Measurements from ENCODE around the gene CHRNB1. TPM values are rescaled to one million over a fixed set of nuclear protein-coding genes. Genes with fewer than 3 reads are reported as not detected.

Gene CHRNB1
- total and polyA plus RNA-seq, 9 donors = 52.8 to 80.8 (median 69.6) TPM

GRCh38 chr17:7425756-7426155 is 19.1 kb upstream of the CHRNB1 start:
- Histone ChIP-seq H3K9me3 (replicated peaks; ENCODE audit: control insufficient read depth, low read depth, low read length) (no peaks in the 10 kb centered on the region), H3K27me3 (ENCODE audit: control insufficient read depth, insufficient read depth, low read length) (no peaks in the 10 kb centered on the region), H3K27ac (ENCODE audit: low read length) (no peak overlapping the region), H3K36me3 (ENCODE audit: control insufficient read depth, insufficient read depth, low read length) (no peaks in the 10 kb centered on the region), H3K4me1 (ENCODE audit: control insufficient read depth, insufficient read depth, low read length) (no peaks in the 10 kb centered on the region), H3K4me3 (ENCODE audit: low read length) (no peak overlapping the region)
- WGBS (ENCODE audit: insufficient coverage) = 95% methylated on average over 3 of the region's 8 CpGs
- no peak for DNase-seq

- Histone ChIP-seq H3K4me1 (ENCODE audit: control insufficient read depth, insufficient read depth, low read length) (no peaks in the 10 kb centered on the region), H3K27me3 (ENCODE audit: control insufficient read depth, insufficient read depth, low read length) (no peaks in the 10 kb centered on the region), H3K36me3 (ENCODE audit: control insufficient read depth, insufficient read depth, low read length) (no peaks in the 10 kb centered on the region), H3K27ac (ENCODE audit: low read length) (no peak overlapping the region), H3K4me3 (ENCODE audit: low read length) (no peak overlapping the region), H3K9me3 (replicated peaks; ENCODE audit: control insufficient read depth, low read depth, low read length) (no peaks in the 10 kb centered on the region)
- DNase-seq = no peak
- 90% methylated on average over 24 of the region's 33 CpGs for WGBS (ENCODE audit: insufficient coverage)
These were observed 18.5 kb upstream of the CHRNB1 start for GRCh38 chr17:7426203-7426863.

DNA sequence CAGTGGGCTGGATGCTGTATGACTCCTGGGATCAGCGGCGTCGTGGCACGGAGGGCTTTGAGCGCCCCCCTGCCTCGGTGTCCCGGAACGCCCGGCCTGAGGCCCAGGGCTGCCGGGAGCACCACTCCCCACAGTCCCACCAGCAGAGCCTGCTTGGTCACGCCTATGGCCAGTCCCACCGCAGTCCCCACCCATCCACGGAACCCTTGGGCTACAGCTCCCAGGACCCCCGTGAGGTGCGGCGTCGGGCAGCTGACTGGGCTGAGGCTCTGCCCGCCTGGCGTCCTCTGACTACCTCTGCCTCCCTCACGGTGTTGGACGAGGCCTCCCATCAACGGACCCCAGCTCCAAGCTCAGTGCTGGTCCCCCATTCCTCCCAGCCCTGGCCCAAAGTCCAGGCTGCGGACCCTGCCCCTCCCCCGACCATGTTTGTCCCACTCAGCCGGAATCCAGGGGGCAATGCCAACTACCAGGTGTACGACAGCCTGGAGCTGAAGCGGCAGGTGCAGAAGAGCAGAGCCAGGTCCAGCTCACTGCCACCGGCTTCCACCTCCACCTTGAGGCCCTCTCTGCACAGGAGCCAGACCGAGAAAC is 17.9 kb upstream of the CHRNB1 start:
- no peaks in the 10 kb centered on the region for H3K9me3 ChIP-seq (replicated peaks; ENCODE audit: control insufficient read depth, low read depth, low read length)
- no peaks in the 10 kb centered on the region for H3K27me3 ChIP-seq (ENCODE audit: control insufficient read depth, insufficient read depth, low read length)
- WGBS (ENCODE audit: insufficient coverage) = 88% methylated on average over 27 of the region's 29 CpGs
- H3K27ac ChIP-seq (ENCODE audit: low read length) = no peak overlapping the region
- DNase-seq = no peak
- no peak overlapping the region for H3K4me3 ChIP-seq (ENCODE audit: low read length)
- H3K36me3 ChIP-seq (ENCODE audit: control insufficient read depth, insufficient read depth, low read length) = no peaks in the 10 kb centered on the region
- H3K4me1 ChIP-seq (ENCODE audit: control insufficient read depth, insufficient read depth, low read length) = no peaks in the 10 kb centered on the region

- DNase-seq = no peak
- H3K4me1 ChIP-seq (ENCODE audit: control insufficient read depth, insufficient read depth, low read length) = no peaks in the 10 kb centered on the region
- 89% methylated on average over 1 of the region's 7 CpGs for WGBS (ENCODE audit: insufficient coverage)
- no peaks in the 10 kb centered on the region for H3K27me3 ChIP-seq (ENCODE audit: control insufficient read depth, insufficient read depth, low read length)
- H3K4me3 ChIP-seq (ENCODE audit: low read length) = no peak overlapping the region
- H3K36me3 ChIP-seq (ENCODE audit: control insufficient read depth, insufficient read depth, low read length) = no peaks in the 10 kb centered on the region
- no peaks in the 10 kb centered on the region for H3K9me3 ChIP-seq (replicated peaks; ENCODE audit: control insufficient read depth, low read depth, low read length)
- no peak overlapping the region for H3K27ac ChIP-seq (ENCODE audit: low read length)
These were observed 17.3 kb upstream of the CHRNB1 start for GRCh38 chr17:7427549-7427948.

GRCh38 chr17:7428557-7428956 is 16.3 kb upstream of the CHRNB1 start, which contains the start of gene SPEM3:
Gene SPEM3, plus strand, starts transcription at chr17:7428857. Its CDS starts 46 bp downstream, at chr17:7428903.
- Histone ChIP-seq H3K4me3 (ENCODE audit: low read length) (no peak within 1 kb of the TSS), H3K9me3 (replicated peaks; ENCODE audit: control insufficient read depth, low read depth, low read length) (no peaks in the 10 kb centered on the region), H3K36me3 (ENCODE audit: control insufficient read depth, insufficient read depth, low read length) (no peaks in the 10 kb centered on the region), H3K27me3 (ENCODE audit: control insufficient read depth, insufficient read depth, low read length) (no peaks in the 10 kb centered on the region), H3K27ac (ENCODE audit: low read length) (no peak within 1 kb of the TSS), H3K4me1 (ENCODE audit: control insufficient read depth, insufficient read depth, low read length) (no peaks in the 10 kb centered on the region)
- no peak for DNase-seq
- WGBS (ENCODE audit: insufficient coverage) = 75% methylated on average over 5 of the region's 5 CpGs

- Histone ChIP-seq H3K27ac (ENCODE audit: low read length) (no peak overlapping the region), H3K9me3 (replicated peaks; ENCODE audit: control insufficient read depth, low read depth, low read length) (no peaks in the 10 kb centered on the region), H3K4me1 (ENCODE audit: control insufficient read depth, insufficient read depth, low read length) (no peaks in the 10 kb centered on the region), H3K27me3 (ENCODE audit: control insufficient read depth, insufficient read depth, low read length) (no peaks in the 10 kb centered on the region), H3K36me3 (ENCODE audit: control insufficient read depth, insufficient read depth, low read length) (no peaks in the 10 kb centered on the region), H3K4me3 (ENCODE audit: low read length) (no peak overlapping the region)
- DNase-seq = no peak
- 89% methylated on average over 10 of the region's 10 CpGs for WGBS (ENCODE audit: insufficient coverage)
These were observed 15.1 kb upstream of the CHRNB1 start for GRCh38 chr17:7429722-7430121.

GRCh38 chr17:7431231-7431630 is 13.6 kb upstream of the CHRNB1 start:
- Histone ChIP-seq H3K27ac (ENCODE audit: low read length) (no peak overlapping the region), H3K4me1 (ENCODE audit: control insufficient read depth, insufficient read depth, low read length) (peaks cover 11% of the 10 kb centered on the region), H3K9me3 (replicated peaks; ENCODE audit: control insufficient read depth, low read depth, low read length) (no peaks in the 10 kb centered on the region), H3K27me3 (ENCODE audit: control insufficient read depth, insufficient read depth, low read length) (peaks cover 14% of the 10 kb centered on the region), H3K36me3 (ENCODE audit: control insufficient read depth, insufficient read depth, low read length) (no peaks in the 10 kb centered on the region), H3K4me3 (ENCODE audit: low read length) (no peak overlapping the region)
- no peak for DNase-seq
- 100% methylated on average over 1 of the region's 1 CpG for WGBS (ENCODE audit: insufficient coverage)

DNA sequence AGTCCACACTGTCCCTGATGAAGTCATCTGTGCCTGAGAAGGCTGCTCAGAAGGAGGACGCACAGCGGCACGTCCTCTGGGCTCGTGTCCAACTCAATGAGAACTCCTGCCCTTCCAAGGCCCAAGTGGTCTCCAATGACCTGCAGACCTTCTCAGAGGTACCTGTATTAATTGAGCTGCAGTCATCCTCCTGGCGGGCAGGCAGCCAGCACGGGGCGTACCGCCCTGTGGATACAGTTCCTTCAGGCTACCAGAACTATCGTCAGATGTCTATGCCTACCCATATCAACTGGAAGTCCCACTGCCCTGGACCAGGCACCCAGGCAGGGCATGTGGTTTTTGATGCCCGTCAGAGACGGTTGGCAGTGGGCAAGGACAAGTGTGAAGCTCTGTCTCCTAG is 12.6 kb upstream of the CHRNB1 start:
- peaks cover 24% of the 10 kb centered on the region for H3K27me3 ChIP-seq (ENCODE audit: control insufficient read depth, insufficient read depth, low read length)

DNA sequence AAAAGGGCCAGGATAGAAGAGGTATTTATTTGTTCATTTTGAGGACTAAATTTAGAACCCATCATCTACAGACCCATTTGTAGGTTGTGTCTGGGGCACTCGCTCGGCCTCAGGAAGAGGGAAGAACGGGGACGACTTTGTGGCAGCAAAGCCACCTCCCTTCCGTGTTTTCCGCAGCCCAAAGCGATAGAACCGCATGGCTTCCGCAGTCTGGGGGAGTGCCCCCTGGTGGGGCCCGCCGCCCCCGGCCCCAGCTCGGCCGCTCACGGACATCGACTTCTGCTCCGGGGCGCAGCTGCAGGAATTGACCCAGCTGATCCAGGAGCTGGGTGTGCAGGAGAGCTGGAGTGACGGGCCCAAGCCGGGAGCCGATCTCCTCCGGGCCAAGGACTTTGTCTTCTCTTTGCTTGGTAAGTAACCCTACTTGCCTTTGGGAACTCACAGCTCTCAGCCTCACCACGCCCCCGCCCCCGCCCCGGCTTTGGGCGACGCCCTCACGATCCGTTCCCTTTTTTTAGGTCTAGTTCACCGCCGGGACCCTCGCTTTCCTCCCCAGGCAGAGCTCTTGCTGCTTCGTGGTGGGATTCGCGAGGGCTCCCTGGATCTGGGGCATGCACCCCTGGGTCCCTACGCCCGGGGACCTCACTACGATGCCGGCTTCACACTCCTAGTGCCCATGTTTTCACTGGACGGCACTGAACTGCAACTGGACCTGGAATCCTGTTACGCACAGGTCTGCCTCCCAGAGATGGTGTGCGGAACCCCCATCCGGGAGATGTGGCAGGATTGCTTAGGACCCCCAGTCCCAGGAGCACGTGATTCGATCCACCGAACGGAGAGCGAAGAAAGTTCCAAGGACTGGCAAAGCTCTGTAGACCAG is 8.9 kb upstream of the CHRNB1 start:
- Histone ChIP-seq H3K4me1 (ENCODE audit: control insufficient read depth, insufficient read depth, low read length) (peaks cover 49% of the 10 kb centered on the region), H3K36me3 (ENCODE audit: control insufficient read depth, insufficient read depth, low read length) (no peaks in the 10 kb centered on the region), H3K27me3 (ENCODE audit: control insufficient read depth, insufficient read depth, low read length) (peaks cover 60% of the 10 kb centered on the region), H3K9me3 (replicated peaks; ENCODE audit: control insufficient read depth, low read depth, low read length) (no peaks in the 10 kb centered on the region), H3K27ac (ENCODE audit: low read length) (peak overlapping the region; percentile 66), H3K4me3 (ENCODE audit: low read length) (peak overlapping the region; percentile 39)
- no peak for DNase-seq
- 3% methylated on average over 49 of the region's 49 CpGs for WGBS (ENCODE audit: insufficient coverage)

More for the DNA sequence above, 12.6 kb upstream of the CHRNB1 start:
- WGBS (ENCODE audit: insufficient coverage) = 85% methylated on average over 10 of the region's 11 CpGs
- no peak overlapping the region for H3K27ac ChIP-seq (ENCODE audit: low read length)
- no peak overlapping the region for H3K4me3 ChIP-seq (ENCODE audit: low read length)
- no peaks in the 10 kb centered on the region for H3K9me3 ChIP-seq (replicated peaks; ENCODE audit: control insufficient read depth, low read depth, low read length)
- H3K36me3 ChIP-seq (ENCODE audit: control insufficient read depth, insufficient read depth, low read length) = no peaks in the 10 kb centered on the region
- no peak for DNase-seq
- H3K4me1 ChIP-seq (ENCODE audit: control insufficient read depth, insufficient read depth, low read length) = peaks cover 20% of the 10 kb centered on the region
